GM23338 (cell line): ENCODE measurements around the gene OR1M1.

Experiments used
- EZH2 ChIP-seq: fragments of 200-600 bp; sonication (generic); IDR thresholded peaks from one replicate; pipeline ENCODE4 v1.8.0; 2017; ENCODE audit warnings: antibody characterized with exemption, mild to moderate bottlenecking, low read depth; ENCODE audit not compliant: unreplicated experiment
- EZH2phosphoT487 ChIP-seq: fragments of 200-600 bp; sonication (generic); IDR thresholded peaks from one replicate; pipeline ENCODE4 v1.8.1; 2018; ENCODE audit warnings: antibody characterized with exemption; ENCODE audit not compliant: unreplicated experiment
- POLR2AphosphoS5 ChIP-seq: IDR thresholded peaks from 2 replicates; pipeline ENCODE4 v1.6.1; 2016; ENCODE audit warnings: antibody characterized with exemption, low read depth
- TF ChIP-seq, protein P1 (sequence below), 2 experiments: fragments of 200-600 bp in 1 of 2; sonication (generic) in 1 of 2; conservative IDR thresholded peaks; 2 replicates each; pipeline versions ENCODE4 v1.5.1 to v1.6.1; 2016 to 2017; ENCODE audit warnings: antibody characterized with exemption in 2 of 2, low read depth in 2 of 2, mild to moderate bottlenecking in 2 of 2, moderate library complexity in 1 of 2

DNA sequence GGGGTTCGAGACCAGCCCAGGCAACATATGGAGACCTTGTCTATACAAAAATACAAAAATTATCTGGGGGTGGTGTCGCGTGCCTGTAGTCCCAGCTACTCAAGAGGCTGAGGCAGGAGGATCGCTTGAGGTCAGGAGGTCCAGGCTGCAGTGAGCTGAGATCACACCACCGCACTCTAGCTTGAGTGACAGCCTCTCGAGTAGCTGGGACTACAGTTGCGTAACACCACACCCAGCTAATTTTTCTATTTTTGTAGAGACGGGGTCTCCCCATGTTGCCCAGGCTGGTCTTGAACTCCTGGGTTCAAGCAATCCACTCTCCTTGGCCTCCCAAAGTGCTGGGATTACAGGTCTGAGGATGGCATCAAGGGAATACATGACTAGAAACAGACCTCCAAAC, 45.8 kb upstream of the OR1M1 start:
- TF ChIP-seq, protein P1, sequence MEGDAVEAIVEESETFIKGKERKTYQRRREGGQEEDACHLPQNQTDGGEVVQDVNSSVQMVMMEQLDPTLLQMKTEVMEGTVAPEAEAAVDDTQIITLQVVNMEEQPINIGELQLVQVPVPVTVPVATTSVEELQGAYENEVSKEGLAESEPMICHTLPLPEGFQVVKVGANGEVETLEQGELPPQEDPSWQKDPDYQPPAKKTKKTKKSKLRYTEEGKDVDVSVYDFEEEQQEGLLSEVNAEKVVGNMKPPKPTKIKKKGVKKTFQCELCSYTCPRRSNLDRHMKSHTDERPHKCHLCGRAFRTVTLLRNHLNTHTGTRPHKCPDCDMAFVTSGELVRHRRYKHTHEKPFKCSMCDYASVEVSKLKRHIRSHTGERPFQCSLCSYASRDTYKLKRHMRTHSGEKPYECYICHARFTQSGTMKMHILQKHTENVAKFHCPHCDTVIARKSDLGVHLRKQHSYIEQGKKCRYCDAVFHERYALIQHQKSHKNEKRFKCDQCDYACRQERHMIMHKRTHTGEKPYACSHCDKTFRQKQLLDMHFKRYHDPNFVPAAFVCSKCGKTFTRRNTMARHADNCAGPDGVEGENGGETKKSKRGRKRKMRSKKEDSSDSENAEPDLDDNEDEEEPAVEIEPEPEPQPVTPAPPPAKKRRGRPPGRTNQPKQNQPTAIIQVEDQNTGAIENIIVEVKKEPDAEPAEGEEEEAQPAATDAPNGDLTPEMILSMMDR (conservative IDR thresholded peaks at IDR 0.05; ENCODE audit: low read depth in 2 of 2), result no peak
- no peak for TF ChIP-seq EZH2phosphoT487
- TF ChIP-seq POLR2AphosphoS5, result no peak
- TF ChIP-seq EZH2, result no peak
